Stimulated activated CD4-positive, alpha-beta T cell treated with anti-CD3 and anti-CD28 coated beads, Interleukin-1b, Interleukin-23, amount 100 ng/mL, for 48 hours (primary cell): Measurements from ENCODE around the gene TCF20.
A peak's percentile ranks its signal among the peaks of the same experiment; 100 is the strongest.

ENCODE experiments used
- DNase-seq: peaks from one replicate; pipeline ENCODE4 v3.0.0-alpha.2; 2020

The TCF20 gene

DNA sequence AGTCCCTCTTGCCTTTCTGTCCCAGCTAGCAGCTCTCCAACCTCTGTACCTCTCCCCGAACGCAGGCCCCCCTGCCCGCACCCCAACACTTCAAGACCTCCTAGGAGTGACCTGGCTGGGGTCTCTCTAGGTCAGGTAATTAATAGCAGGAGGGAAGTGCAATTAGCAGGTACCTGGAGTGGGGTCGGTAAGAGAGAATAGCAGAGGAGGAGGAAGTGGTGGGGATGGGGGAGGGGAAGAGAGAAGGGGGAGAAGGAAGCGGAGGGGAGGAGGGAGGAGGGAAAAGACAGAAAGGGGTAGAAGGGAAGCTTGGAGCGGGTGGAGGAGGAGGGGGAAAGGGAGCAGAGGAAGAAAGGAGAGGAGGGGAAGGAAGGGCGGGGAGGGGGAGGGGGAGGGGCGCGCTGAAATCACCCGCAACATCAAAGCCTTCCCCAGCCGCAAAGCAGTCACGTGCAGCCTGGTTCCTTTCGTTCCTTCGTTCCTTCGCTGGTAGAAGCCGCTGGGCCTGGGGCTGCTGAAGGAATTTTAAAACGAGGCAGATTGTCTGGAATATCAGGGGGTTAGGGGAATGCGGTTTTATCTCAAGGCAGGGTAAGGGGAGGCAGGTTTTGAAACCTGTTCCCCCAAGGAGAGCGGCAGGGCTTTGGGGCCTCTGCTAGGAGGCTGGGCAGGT, 29.3 kb upstream of the TCF20 start:
- peak; percentile 27 for DNase-seq

DNA sequence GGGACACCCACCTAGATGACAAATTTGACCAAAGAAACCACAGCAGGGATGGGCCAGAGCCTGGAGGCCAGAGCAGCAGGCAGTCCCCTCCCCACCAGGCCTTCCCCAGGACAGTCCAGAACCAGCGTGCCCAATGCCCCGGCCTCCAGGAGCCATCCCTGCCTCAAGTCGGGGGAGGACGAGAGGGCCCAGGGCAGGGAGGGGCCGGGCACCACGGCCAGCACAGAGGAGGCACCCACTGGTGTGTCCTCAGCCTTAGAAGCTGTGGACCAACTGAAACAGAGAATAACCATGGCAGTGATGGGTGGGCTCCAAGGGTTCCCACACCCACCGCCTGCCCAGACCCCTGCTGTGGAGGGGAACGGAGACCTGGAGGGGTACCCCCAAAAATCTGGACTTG, 28.3 kb upstream of the TCF20 start:
- DNase-seq = no peak

DNA sequence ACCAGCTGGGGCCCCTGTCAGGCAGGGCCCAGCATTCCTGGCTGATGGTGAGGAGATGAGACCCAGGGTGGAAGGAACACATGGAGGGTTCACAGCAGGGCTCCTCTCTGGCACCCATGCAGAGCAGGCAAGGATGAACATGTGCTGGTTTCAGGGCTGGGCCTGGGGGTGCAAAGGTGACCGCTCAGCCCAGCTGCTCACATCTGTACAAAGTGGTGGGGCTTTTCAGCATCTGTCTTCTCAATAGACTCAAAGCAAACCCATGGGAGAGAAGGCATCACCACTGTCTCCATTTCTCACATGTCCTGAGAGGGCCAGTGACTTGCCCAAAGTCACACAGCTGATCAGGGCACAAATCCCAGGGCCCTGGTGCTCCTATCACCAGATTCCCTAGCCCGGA, 27.3 kb upstream of the TCF20 start:
- no peak for DNase-seq

DNA sequence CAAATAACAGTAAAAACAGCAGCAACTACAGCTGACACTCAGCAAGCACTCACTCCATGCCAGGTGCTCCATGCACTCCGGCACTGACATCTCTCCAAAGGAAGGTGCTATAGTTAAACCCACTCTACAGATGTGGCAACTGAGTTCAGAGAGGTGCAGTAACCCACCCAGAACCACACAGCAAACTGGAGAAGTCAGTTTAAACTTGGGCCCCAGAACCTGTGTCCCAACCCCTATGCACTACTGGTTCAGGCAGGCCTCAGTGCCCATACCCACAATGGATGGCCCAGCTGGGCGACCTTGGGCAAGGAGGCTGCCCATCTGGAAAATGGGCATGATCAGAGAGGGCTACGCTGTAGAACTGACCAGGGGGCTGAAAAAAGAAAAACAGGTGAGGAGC, 26.4 kb upstream of the TCF20 start:
- no peak for DNase-seq

DNA sequence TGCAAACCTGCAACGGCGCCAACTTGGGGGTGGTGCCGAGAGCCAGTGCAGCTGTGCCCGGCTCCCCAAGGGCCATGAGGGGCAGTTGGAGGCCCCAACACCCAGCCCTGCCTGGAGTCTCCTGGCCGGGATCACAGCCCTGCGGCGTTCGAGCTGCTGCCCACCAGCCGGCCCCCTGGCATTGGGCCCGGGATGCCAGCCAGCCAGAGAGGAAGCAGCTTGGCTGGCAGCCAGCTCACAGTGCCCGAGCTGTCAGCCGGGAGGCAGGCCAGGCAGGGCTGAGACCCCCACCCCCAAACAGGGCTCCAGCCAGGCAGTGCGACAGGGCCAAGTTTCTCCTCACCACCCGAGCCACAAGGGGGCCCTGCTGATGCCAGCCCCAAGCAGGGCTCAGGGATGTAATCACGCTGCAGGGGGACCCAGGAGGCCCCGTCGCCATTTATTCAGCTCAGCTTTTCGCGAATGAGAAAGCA, 26.0 kb upstream of the TCF20 start:
- no peak for DNase-seq

DNA sequence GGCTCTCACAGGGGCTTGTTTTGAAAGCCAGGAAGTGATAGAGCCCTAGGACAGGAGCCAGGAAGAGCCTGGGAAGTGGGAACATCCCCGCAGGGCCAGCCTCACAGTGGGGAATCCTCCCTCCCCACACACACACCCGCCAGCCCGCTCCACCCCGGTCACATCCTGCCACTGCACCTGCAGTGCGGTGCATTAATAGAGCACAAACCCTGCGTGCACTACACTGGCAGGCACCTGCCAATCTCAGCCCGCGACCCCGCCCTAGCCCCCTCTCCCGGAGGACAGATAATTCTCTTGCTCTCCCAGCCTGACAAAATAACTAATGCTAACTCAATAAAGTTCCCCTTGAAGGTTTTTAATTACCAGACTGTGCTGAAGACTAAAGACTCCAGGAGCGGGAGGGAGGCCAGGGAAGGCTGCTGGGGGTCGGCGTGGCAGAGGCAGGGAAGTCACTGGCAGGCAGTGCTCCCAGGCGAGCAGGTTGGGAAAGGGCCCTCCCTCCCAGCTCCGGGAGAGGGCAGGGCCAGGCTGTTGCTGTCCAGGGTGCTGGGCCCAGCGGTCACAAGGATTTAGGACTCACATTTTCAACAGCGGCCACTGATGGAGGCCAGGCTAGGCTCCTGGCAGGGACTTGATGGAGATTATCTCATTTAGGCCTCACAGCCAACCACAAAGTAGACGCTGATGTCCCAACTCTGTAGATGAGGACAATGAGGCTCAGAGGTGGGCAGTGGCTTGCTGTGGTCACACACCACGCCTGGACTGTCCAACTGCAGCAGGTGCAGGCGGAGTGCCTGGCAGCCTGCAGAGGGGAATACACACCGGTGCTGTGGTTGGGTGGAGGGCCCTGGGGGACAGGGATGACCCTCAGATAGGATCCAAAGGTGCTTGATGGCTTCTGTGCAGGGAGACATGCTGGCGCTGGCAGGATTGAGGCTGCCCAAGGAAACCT, 23.9 kb upstream of the TCF20 start:
- no peak for DNase-seq

DNA sequence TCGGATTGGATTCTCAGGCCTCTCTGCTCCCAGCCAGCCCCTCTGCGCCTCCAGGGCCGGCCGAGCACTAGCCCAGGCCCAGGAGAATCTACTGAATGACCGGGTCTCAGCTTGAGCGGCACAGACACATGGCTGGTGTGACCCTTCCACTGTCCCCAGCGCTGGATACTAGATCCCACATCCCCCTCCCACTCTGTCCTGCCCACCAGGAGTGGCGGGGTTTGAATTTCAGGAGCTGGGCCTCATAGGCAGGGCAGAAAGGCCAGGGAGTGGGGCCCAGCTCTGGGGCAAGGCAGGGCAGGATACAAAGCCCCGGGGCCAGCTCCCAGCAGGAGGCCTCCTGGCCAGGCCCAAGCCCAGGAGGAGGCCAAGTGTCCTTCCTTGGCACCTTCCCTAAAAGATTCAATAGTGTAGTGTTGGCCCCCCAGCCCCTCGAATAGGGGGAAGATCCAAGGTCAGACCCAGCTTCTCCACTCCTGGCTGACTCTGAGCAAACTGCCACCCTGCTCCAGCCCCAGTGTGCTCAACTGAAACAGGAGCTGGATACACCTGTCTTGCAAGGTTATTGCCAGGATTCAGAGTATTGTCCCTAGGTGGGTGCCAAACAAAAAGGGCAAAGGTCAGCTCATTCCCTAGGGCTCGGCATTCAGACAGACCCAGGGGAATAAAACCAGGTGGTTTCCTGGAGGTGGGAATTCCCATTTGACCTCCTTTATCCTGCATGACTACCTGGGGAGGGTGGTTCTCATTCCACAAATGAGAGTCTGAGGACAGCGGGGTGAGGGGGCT, 22.5 kb upstream of the TCF20 start:
- DNase-seq = no peak

DNA sequence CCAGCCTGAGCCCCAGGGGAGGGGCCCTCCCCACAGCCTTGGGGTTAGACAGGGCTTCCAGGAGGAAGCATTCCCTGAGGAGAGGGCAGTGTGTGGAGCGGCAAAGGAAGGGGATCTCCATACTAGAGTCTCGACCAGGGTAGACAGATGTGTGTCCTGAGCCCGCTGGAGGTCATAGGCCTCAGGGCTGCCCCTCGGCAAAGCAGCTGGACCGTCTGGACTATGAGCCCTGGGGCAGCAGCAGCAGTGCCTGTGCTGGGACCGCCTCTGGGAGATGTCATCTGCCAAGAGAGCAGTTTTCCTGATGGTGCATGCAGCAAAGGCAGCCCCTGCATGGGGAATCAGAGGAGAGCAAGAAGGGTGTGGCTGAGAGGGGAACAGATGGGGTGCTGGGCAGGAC, 20.8 kb upstream of the TCF20 start:
- no peak for DNase-seq

DNA sequence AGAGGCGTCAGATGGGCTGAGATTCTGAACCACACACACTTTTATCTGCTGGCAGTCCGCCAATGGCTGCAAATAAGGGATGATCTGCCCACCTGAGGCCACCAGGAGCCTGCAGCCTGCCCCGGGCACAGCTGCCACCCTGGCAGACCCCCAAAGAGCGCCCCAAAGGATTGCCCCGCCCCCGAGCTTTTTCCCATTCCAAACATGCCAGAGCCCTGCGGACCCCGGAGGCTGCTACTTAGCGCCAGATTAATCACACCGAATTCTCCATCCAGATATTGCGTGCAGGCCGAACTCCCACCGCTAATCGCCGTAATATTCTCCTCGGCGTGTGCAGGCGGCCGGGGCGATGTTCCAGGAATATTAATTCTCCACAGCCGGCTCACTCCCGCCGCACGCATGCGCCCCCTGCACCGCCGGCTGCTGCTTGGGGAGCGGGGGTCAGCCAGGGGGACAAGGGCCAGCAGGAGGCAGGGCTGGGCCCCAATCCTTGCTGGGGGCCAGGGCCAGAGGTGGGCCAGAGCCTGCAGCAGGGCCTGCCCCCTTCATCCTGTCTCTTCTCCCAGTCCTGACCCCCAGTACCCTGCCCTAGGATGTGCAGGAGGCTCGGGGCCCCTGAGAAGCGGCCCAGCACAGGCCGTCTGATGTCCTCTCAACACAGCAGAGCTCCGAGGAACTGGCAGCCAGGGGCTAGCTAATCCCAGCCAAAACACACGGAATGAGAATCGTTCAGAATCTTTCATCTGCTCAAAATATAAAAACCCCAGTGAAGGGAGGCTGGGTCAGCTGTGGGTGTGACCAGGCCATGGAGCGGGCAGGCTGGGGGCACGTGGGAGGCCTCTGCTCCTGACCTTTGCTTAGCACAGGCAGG, 19.5 kb upstream of the TCF20 start:
- no peak for DNase-seq

DNA sequence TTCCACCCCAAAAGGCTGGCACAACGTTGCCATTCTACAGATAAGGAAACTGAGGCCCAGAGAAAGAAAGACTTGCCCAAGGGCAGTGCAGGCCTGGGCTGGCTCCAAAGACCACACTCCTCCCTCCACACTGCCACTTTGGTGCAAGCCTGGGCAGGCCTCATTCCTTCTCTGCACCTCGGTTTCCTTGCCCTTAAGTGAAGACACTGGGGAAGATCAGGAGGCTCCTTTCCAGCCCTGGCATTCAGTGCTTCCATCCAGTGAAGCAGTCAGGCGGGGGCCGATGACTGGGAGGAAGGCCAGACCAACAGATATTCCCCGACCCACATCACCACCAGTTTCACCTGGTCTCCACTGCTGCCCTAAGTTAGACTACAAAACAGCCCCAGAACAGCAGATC, 18.3 kb upstream of the TCF20 start:
- no peak for DNase-seq

DNA sequence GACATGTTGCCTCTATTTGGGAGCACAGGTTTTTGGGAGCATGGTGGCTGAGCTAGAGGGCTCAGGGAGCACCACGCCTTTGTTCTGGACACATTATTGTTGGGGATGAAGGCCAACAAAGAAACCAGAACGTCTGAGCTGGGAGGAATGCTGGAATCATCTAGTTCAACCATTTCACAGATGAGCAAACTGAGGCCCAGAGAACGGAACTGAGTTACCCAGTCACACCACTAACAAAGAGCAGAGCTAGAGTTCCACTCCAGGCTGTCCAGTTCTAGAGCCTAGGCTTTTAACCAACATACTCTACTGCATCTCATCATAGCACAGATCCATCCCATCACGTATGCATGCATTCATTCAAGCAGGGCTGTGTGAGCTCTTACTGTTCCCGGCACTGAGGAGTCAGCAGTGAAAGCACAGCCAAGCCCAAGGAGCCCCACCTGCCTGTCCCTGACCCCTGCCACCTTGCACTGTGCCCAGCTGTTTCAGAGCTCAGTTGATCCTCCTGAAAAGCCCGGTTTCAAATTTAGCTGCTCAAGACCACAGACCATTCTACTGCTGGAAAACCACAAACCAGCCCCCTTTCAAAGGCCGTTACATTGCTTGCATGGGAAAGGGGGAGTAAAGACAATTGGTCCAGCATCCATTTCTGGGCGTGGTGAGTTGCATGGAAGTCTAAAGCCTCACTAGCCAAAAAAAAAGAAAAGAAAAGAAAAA, 16.9 kb upstream of the TCF20 start:
- no peak for DNase-seq

DNA sequence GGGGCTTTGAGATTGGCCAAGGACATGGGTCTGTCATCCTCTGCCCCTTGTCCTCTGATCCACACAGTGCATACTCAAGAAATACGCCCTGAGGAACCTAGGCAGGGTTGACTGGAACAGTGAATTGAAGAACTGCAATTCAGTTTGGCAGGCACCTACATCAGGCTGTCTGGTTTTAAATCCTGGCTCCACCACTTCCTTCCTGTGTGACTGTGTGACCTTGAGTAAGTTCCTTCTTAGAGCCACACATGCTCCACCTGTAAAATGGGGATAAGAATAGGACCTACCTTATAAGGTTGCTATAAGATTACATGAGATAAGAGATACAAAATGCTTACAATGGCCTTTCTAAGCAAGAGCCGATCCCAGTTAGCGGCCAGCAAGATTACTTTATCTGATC, 15.8 kb upstream of the TCF20 start:
- no peak for DNase-seq

DNA sequence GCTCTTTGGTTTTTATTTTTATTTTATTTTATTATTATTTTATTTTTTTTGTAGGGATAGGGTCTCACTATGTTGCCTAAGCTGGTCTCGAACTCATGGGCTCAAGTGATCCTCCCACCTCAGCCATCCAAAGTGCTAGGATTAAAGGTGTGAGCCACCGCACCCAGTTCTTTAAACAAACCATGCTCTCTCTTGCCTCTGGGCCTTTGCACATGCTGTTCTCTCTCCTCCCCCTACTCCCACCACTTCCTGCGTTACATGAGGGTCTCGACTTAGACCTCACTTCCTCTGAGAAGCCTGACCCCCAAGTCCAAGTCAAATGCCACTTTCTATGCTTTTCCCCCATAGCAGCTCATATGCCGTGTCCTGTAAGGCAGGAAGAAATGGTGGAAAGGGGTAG, 15.2 kb upstream of the TCF20 start:
- no peak for DNase-seq

DNA sequence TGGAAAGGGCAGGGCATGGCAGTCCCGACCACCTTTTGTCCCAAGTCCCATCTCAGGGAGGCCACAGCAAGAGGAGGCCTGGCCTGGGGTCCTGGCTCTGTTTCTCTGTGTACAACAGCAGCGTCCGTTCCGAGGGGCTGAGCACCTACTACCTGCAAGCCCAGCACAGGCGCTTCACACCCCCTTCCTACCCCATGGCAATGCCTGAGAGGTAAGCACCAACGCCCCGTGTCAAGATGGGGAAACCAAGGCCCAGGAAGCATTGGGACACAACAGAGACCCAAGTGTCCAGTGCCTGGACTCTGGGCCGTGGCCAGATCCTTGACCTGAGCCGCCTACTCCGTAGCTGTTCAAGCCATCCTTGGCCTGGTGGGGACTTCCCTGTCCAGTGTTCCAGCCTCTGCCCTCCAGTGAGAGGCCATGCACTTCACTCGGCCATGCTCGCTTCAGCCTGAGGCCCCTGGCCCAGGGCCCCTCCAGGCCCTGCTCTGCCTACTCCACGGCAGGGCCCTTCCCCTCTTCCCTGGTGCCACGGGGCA, 14.3 kb upstream of the TCF20 start:
- DNase-seq = no peak

DNA sequence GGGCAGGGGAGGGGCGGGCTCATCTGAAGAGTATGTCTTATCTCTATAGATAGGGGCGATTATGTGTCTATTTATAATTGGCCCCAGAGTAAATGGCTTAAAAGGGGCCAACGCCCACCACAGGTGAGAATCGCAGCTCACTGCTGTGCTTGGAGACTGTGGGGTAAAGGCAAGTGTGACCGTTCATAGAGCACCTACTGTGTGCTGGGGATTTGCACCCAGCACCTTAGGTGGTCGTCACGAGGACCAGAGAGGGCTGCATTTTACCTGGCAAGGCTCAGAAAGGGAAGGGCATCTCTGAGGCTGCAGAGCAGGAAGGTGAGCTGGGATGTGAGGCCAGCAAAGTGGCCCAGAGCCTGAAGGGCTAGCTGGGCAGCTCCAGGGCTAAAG, 13.7 kb upstream of the TCF20 start:
- no peak for DNase-seq

DNA sequence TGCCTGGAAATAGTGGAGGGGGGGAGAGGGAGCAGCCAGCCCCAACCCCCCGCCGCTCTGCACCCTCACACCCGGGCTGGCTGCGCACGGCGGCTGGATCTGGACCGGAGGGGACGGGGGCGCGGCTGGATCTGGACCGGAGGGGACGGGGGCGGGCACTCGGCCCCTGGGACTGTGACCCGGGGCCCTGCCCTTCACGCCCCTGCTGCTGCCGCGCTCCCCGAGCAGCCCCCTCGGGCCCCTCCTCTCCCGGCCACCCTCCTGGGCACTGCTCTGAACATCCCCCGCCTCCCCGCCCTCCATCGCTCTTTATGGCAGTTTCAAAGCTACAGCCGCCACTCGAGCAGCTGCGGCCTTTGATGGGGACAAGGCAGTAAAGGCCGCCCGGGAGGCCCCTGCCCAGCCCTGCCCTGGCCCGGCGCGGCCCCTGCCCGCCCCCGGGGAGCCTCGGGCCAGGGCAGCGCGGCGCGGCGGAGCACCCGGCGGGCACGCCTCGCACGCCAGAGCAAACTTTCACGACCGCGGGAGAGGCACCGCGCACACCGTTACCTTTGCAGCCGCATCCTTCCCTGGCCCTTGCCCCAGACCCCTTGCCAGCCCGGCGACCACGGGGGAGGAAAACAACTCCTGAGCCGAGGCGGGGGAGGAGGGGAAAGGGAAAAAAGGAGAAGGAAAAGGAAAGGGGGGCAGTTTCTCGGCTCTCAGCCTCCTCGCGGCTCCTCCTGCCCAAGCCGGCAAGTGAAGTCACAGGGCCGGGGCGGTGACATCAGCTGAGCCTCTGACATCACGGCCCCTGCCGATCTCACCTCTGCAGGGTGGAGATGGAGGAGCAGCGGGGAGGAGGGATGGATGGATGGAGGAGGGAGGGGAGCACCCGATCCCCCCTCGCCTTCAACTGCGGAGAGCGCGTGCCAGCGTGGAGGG, 13.1 kb upstream of the TCF20 start:
- peak; percentile 53 for DNase-seq

DNA sequence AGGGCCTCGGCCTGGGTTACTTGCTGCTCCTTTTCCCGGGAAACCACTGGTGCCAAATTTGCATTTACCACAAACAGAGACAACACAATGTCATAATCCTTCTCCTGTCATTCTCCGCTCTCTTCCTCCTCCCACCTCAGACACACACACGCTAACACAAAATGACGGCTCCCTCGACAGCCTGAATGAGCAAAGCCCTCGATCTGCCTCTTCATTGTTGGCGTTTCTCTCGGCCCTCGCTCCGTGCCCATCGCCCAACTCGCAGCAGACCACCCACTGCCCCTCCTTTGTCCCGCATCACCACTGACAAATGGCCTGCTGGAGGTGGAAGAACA, 12.5 kb upstream of the TCF20 start:
- DNase-seq = no peak

DNA sequence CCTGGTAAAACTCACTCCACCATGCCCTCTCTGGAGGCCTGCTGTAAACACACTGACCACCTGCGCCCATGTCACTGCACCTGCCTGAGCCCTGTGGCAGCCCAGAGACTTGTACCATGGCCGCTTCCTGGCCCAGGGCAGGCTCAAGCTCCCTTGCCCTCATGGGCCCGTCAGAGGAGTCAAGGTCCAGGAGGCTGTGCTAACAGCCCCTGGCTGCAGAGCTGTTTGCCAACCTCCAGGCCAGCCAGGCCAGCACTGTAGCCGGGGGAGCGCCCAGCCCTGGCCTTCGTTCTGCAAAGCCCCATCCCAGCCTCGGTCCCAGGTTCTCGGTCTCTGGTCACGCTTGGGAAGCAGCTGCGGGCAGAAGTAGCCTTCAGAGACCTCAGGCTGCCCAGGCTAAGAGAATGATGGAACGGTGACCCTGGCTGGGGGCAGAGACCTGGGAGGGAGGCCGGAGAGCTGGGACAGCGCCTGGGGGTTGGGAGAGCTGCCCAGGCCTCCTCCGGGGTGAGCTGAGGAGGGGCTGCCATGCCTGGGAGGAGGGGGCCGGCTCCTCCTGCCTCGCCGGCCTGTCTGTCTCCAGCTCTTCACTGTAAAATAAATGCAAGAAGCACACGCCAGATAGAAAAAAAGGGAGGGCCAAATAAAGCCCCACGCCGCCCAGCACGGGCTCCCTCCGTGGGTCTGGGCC, 11.9 kb upstream of the TCF20 start:
- no peak for DNase-seq

DNA sequence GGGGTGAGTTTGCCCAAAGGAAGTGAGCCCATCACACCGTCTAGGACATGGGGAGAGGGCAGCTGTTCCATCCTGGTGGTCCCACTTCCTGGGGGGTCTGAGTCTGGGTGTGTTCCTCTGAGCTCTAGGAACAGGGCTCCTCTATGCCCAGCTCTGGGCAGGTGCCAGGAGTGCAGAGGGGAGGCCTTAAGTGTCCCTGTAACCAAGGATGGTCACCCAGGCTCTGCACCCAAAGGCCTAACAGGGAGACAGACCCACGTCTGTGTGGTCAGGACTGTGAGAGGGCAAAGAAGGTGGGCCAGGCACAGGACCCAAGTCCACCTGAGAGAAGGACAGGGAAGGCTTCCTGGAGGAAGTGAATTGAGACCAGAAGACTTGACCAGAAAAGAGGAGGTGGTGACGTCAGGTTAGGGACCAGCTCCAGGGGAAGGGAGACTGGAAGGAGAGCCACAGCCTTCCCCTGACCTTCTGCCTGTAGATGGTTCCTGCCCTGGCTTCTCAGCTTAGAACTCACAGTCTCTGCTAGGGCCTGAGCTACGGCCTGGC, 11.3 kb upstream of the TCF20 start:
- no peak for DNase-seq

DNA sequence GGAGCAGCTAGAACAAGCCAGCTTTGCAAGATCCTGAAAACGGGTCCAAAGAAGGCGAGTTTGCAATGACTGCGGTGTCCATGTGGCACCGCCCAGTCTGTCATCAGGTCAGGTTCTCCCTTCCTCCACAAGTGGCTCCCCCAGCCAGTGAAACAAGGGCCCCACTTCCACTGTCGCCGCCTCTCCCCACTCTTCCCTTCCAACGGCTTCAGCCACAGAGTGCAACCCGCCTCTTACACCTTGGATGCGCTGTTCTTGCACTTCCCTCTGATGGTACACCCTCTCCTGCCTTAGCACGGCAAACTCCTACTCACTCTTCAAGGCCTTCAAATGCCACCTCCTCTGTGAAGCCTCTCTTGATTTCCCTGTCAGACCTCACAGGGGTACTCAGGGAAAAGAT, 10.8 kb upstream of the TCF20 start:
- no peak for DNase-seq
